ENCODE results near the gene MCU.
"Not testable (repeated sequence)": the region's sequence is repeated elsewhere in the genome, so short reads cannot be mapped to it uniquely, and the experiment has no call there.

MCU gene

DNA sequence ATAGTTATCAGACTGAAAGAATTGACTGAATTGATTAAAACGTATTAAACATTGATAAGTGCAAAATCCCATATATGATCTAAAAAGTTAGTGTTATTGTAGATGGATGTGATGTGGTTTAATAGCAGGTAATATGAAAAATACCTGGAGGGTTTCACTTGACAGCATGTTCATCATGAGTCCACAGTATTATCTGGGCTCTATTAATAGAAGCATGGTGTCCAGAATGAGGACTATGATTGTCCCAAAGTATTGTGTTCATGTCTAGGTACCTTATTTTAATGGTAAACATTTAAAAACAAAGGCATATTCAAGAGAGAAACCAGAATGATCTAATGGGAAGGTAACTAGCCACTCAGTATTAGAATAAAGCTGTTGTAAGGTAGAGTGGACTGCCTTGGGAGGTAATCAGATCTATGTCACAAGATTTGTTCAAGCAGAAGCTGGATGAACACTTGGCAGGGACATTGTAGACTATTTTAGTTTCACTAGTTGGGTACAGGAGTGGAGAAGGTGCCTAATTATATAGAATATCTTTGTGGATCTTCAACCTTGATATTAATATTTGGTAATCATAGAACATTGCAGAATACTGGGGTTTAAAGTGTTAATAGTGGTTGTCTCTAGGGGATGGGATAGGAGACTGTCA, 43.5 kb downstream of the MCU start:
- Histone ChIP-seq H3K4me1 (ENCODE audit: insufficient read depth, low read length) (peaks cover 16% of the 10 kb centered on the region), H3K27ac (ENCODE audit: low read length) (no peak overlapping the region), H3K4me3 (ENCODE audit: low read length) (no peak overlapping the region), H3K36me3 (ENCODE audit: insufficient read depth, low read depth, low read length) (no peaks in the 10 kb centered on the region), H3K9ac (ENCODE audit: low read depth, low read length) (no peak overlapping the region), H3K27me3 (ENCODE audit: insufficient read depth, low read length) (no peaks in the 10 kb centered on the region), H3K9me3 (ENCODE audit: insufficient read depth, low read depth, low read length) (no peaks in the 10 kb centered on the region)

DNA sequence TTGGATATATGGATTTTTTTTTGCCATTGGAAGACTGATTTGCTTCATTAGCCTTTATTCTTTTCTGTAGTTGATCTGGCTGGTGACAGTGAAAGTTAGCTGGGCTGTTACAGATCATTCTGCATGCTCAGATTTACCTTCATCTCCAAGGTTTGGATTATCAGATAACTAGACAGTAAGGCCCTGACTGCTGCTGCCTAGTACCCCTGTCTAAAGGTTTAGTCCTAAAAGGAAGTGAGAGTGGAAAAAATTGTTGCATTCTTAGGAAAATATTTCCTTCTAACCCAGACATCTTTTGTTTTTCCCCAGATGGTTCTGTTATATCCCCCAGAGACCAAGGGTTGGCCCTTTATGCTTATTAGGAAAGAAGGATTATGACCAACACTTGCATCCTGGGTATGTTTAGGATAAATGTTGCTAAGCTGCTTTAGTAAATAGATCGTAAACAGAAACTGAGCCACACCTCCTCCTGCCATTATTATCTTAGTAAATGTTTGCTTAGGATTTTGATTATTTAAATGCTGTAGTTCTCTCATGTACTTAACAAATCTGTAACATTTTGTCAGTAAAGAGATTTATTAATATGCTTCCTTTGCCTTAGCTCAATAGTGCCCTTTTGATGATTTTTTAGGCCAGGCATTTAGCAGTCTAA, 44.4 kb downstream of the MCU start:
- Histone ChIP-seq H3K9ac (ENCODE audit: low read depth, low read length) (no peak overlapping the region), H3K9me3 (ENCODE audit: insufficient read depth, low read depth, low read length) (no peaks in the 10 kb centered on the region), H3K4me1 (ENCODE audit: insufficient read depth, low read length) (peaks cover 19% of the 10 kb centered on the region), H3K4me3 (ENCODE audit: low read length) (no peak overlapping the region), H3K36me3 (ENCODE audit: insufficient read depth, low read depth, low read length) (no peaks in the 10 kb centered on the region), H3K27ac (ENCODE audit: low read length) (no peak overlapping the region), H3K27me3 (ENCODE audit: insufficient read depth, low read length) (no peaks in the 10 kb centered on the region)

DNA sequence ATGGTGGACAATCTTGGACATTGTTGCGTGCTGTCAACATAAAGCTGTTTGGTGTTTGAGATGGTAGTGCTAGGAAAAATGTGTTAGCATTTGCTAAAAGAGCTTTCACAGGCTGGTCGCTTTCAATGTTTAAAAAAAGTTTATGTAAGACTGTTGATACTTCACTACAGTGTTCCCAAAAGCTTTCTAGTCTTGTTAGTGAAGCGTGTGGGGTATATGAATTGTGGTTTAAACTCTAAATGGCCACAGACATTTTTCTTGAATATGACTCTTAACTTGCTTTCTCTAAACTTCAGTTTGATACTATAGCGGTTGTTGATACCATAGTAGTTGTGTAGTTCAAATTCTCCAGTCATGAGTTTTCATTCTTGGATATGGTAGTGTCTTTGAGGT, 44.9 kb downstream of the MCU start:
- H3K9me3 ChIP-seq (ENCODE audit: insufficient read depth, low read depth, low read length), result no peaks in the 10 kb centered on the region
- no peak overlapping the region for H3K9ac ChIP-seq (ENCODE audit: low read depth, low read length)
- H3K27ac ChIP-seq (ENCODE audit: low read length), result no peak overlapping the region
- peaks cover 19% of the 10 kb centered on the region for H3K4me1 ChIP-seq (ENCODE audit: insufficient read depth, low read length)
- H3K27me3 ChIP-seq (ENCODE audit: insufficient read depth, low read length), result no peaks in the 10 kb centered on the region
- no peak overlapping the region for H3K4me3 ChIP-seq (ENCODE audit: low read length)
- H3K36me3 ChIP-seq (ENCODE audit: insufficient read depth, low read depth, low read length), result no peaks in the 10 kb centered on the region; the same call in 1 of the 2 replicates

DNA sequence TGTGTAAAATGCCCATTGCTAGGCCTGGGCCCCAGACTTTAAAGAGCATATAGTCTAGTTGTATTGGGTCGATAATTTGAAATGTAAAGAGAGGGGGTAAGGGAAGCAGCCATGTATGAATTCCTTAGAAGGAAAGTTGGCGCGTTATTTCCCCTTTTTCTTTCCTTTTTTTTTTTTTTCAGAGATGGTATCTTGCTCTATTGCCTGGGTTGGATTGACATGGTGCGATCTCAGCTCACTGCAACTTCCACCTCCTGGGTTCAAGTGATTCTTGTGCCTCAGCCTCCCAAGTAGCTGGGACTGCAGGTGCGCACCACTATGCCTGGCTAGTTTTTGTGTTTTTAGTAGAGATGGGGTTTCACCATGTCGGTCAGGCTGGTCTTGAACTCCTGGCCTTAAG, 45.4 kb downstream of the MCU start:
- H3K4me1 ChIP-seq (ENCODE audit: insufficient read depth, low read length), result peaks cover 19% of the 10 kb centered on the region
- not testable (repeated sequence) for H3K27ac ChIP-seq (ENCODE audit: low read length); H3K9me3 ChIP-seq (ENCODE audit: insufficient read depth, low read depth, low read length); H3K4me3 ChIP-seq (ENCODE audit: low read length); H3K27me3 ChIP-seq (ENCODE audit: insufficient read depth, low read length); H3K9ac ChIP-seq (ENCODE audit: low read depth, low read length); H3K36me3 ChIP-seq (ENCODE audit: insufficient read depth, low read depth, low read length)

DNA sequence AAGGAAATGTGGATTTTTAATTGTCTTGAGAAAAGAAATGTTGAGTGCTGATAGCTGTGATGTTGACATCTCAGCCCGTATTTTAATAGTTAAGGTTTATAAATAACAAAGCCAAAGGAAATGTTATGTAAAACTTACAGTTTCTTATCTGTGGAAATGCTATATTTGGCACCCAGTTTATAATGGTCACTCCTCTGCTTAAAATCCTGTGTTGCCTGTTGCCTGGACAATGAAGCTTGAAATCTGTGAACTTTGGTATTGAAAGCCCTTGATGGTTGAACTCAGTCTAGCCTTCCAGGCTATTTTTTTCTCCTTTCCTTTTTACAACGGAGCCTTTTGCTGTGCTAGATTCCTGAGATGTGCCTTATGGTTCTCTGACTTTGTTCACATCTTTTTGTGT, 46.5 kb downstream of the MCU start:
- H3K9ac ChIP-seq (ENCODE audit: low read depth, low read length), result no peak overlapping the region
- H3K4me1 ChIP-seq (ENCODE audit: insufficient read depth, low read length), result peaks cover 19% of the 10 kb centered on the region
- no peaks in the 10 kb centered on the region for H3K9me3 ChIP-seq (ENCODE audit: insufficient read depth, low read depth, low read length)
- H3K27ac ChIP-seq (ENCODE audit: low read length), result no peak overlapping the region
- H3K36me3 ChIP-seq (ENCODE audit: insufficient read depth, low read depth, low read length), result no peaks in the 10 kb centered on the region; the same call in 1 of the 2 replicates
- no peak overlapping the region for H3K4me3 ChIP-seq (ENCODE audit: low read length)
- H3K27me3 ChIP-seq (ENCODE audit: insufficient read depth, low read length), result no peaks in the 10 kb centered on the region

DNA sequence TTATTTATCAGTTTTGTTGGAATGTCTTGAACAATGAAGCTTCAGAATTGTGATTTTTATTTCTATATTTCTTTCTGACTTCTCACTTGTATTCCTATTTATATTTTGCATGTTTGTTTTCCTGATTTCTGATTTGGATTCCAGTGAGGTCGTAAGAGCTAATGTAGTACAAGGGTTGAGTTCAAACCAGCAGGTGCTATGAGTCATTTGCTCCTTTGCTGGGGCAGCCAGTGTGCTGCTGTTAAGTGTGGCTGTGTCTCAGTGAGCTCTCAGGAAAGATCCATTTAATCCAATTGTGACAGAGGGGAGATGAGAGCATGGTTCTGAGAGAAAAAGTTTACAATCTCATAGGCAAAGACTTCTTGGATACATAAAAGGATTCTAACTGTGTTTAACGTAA, 48.6 kb downstream of the MCU start:
- Histone ChIP-seq H3K9me3 (ENCODE audit: insufficient read depth, low read depth, low read length) (no peaks in the 10 kb centered on the region), H3K4me3 (ENCODE audit: low read length) (no peak overlapping the region), H3K27ac (ENCODE audit: low read length) (no peak overlapping the region), H3K27me3 (ENCODE audit: insufficient read depth, low read length) (no peaks in the 10 kb centered on the region), H3K9ac (ENCODE audit: low read depth, low read length) (no peak overlapping the region), H3K4me1 (ENCODE audit: insufficient read depth, low read length) (peaks cover 23% of the 10 kb centered on the region), H3K36me3 (ENCODE audit: insufficient read depth, low read depth, low read length) (no peaks in the 10 kb centered on the region; the same call in 1 of the 2 replicates)

DNA sequence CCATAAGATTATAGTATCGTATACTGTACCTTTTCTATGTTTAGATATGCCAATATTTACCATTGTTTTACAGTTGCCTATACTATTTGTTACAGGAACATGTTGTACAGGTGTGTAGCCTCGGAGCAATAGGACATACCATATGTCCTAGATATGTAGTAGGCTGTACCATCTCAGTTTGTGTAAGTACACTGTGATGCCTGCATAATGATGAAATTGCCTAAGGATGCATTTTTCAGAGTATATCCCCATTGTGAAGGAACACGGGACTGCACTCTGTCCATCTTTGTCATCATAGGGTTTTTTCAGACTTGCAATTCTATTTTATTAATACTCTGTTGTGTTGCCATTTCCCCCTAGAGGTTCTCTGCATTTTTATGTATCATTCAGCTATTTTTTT, 50.1 kb downstream of the MCU start:
- H3K27me3 ChIP-seq (ENCODE audit: insufficient read depth, low read length), result no peaks in the 10 kb centered on the region
- H3K4me1 ChIP-seq (ENCODE audit: insufficient read depth, low read length), result peaks cover 26% of the 10 kb centered on the region
- H3K36me3 ChIP-seq (ENCODE audit: insufficient read depth, low read depth, low read length), result no peaks in the 10 kb centered on the region; the same call in 1 of the 2 replicates
- no peak overlapping the region for H3K4me3 ChIP-seq (ENCODE audit: low read length)
- no peaks in the 10 kb centered on the region for H3K9me3 ChIP-seq (ENCODE audit: insufficient read depth, low read depth, low read length)
- H3K9ac ChIP-seq (ENCODE audit: low read depth, low read length), result no peak overlapping the region
- H3K27ac ChIP-seq (ENCODE audit: low read length), result no peak overlapping the region

DNA sequence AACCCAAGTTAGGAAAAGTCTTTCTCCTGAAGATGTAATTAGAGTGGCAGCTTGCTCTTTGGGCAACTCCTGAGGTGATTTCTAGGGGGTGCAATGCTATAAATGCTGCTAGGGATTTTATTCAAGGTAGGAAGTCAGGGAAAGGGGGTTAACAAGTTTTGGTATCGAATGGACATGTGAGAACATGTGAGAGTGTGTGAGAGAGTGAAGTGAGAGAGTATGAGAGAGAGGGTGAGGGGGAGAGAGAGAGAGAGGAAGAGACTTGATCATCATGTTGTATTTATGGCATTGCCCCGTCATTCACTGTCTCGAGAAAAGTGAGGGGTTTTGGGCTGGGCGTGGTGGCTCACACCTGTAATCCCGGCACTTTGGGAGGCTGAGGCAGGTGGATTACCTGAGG, 50.9 kb downstream of the MCU start:
- Histone ChIP-seq H3K27ac (ENCODE audit: low read length) (no peak overlapping the region), H3K36me3 (ENCODE audit: insufficient read depth, low read depth, low read length) (no peaks in the 10 kb centered on the region; the same call in 1 of the 2 replicates), H3K9ac (ENCODE audit: low read depth, low read length) (no peak overlapping the region), H3K4me1 (ENCODE audit: insufficient read depth, low read length) (peaks cover 26% of the 10 kb centered on the region), H3K4me3 (ENCODE audit: low read length) (no peak overlapping the region), H3K9me3 (ENCODE audit: insufficient read depth, low read depth, low read length) (no peaks in the 10 kb centered on the region), H3K27me3 (ENCODE audit: insufficient read depth, low read length) (no peaks in the 10 kb centered on the region)

DNA sequence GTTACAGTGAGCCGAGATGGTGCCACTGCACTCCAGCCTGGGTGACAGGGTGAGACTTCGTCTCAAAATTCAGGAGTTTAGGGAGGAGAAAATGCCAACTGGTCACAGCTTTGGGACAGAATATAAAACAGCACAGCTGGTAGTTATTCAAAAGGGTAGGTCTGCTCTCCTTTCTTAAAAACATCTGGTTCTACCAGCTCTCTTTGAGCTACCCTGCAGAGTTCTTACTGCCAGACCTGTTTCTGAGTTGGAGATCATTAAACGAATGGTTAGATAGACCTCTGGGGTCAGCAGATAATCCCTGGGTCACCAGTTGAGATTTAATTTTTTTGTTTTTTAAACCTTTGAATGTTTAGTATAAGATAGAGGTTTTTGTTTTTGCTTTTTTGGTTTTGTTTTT, 52.6 kb downstream of the MCU start:
- H3K27ac ChIP-seq (ENCODE audit: low read length), result no peak overlapping the region
- H3K4me1 ChIP-seq (ENCODE audit: insufficient read depth, low read length), result peaks cover 13% of the 10 kb centered on the region
- no peaks in the 10 kb centered on the region; the same call in 1 of the 2 replicates for H3K36me3 ChIP-seq (ENCODE audit: insufficient read depth, low read depth, low read length)
- H3K27me3 ChIP-seq (ENCODE audit: insufficient read depth, low read length), result no peaks in the 10 kb centered on the region
- no peak overlapping the region for H3K4me3 ChIP-seq (ENCODE audit: low read length)
- H3K9ac ChIP-seq (ENCODE audit: low read depth, low read length), result no peak overlapping the region
- no peaks in the 10 kb centered on the region for H3K9me3 ChIP-seq (ENCODE audit: insufficient read depth, low read depth, low read length)

DNA sequence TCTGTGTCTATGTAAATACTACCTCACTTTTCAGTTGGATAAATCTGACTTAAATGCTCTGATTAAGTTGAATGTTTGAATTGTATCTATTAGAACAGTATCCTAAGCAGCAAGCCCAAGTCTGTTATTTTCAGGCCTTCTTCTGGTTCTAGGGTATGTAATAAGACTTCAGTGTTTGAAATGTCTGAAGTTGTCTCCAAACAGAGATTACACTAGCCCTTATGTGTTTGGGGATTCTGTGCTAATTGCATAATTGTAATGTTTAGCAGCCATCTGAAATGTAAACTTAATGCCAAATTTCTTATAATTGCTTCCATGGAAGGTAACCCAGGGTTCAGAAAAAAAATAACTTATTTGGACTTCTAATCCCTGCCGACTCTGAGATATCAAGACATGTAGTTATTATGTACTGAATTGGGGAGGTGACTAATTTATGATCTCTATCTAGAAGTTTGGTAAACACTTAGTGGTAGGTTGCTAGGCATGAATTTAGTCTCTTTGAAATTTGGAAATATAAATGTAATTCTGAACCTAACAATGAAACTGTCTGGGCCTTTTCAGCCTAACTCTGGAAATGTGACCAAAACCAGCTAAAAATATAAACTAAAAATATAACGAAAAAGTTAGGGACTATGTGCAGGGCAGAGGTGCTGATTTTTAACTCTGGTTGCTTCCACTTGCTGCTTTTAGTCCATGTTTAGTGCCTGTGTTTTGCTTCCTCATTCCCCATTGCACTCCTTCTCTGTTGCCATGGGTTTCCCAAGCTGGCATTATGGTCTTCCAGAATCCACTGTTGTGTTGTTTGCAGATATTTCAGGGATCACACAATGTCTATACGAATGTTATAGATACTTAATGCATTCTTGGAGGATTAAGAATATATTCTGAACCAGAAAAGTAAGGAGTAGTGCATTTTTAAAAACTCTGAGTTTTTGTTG, 54.8 kb downstream of the MCU start:
- Histone ChIP-seq H3K9ac (ENCODE audit: low read depth, low read length) (0 out of 2 replicates have a peak overlapping the region, but pooled peaks have one; percentile 14), H3K27me3 (ENCODE audit: insufficient read depth, low read length) (no peaks in the 10 kb centered on the region), H3K9me3 (ENCODE audit: insufficient read depth, low read depth, low read length) (no peaks in the 10 kb centered on the region), H3K4me1 (ENCODE audit: insufficient read depth, low read length) (peaks cover 9% of the 10 kb centered on the region), H3K36me3 (ENCODE audit: insufficient read depth, low read depth, low read length) (no peaks in the 10 kb centered on the region), H3K4me3 (ENCODE audit: low read length) (no peak overlapping the region), H3K27ac (ENCODE audit: low read length) (no peak overlapping the region)

DNA sequence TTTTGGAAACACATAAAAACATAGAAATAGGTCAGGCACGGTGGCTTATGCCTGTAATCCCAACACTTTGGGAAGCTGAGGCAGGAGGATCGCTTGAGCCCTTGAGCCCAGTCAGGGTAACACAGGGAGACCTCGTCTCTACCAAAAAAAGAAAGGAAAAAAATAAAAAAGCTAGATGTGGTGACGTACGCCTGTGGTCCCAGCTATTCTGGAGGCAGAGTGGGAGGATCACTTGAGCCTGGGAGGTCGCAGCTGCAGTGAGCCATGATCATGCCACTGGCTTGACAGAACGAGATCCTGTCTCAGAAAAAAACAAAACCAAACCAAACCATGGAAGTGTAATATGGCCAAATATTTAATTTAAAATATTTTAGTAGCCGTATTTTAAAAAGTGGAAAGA, 55.6 kb downstream of the MCU start:
- Histone ChIP-seq H3K36me3 (ENCODE audit: insufficient read depth, low read depth, low read length) (no peaks in the 10 kb centered on the region), H3K9ac (ENCODE audit: low read depth, low read length) (no peak overlapping the region), H3K4me1 (ENCODE audit: insufficient read depth, low read length) (peaks cover 13% of the 10 kb centered on the region), H3K27ac (ENCODE audit: low read length) (no peak overlapping the region), H3K9me3 (ENCODE audit: insufficient read depth, low read depth, low read length) (no peaks in the 10 kb centered on the region), H3K4me3 (ENCODE audit: low read length) (no peak overlapping the region), H3K27me3 (ENCODE audit: insufficient read depth, low read length) (no peaks in the 10 kb centered on the region)

Data from iPS-20b (cell line).